H1 (cell line): ENCODE measurements around the gene VSTM2B. TPM values are rescaled to one million over a fixed set of nuclear protein-coding genes. Genes with fewer than 3 reads are reported as not detected.

Experiments used
- polyA plus RNA-seq, 7 experiments: library from polyadenylated mRNA; depleted of rRNA in 3 of 7; stranded (reverse) in 5 of 7; unstranded in 2 of 7; fragments of >200 nt in 5 of 7; fragments of 200-250 nt in 2 of 7; gene quantifications; 1 replicate in 5 of 7; 2 replicates in 1 of 7; 4 replicates in 1 of 7; pipeline versions ENCODE4 v1.2.1 to v1.2.3, GENCODE V29; 2011 to 2013; ENCODE audit warnings: missing spikeins in 2 of 7, mixed read lengths in 2 of 7
- total RNA-seq: library from RNA; stranded (reverse); fragmentation: NEBNext Ultra II Directional; extraction: Animal tissue kit (Norgen Biotek cat#: 25700); gene quantifications from 2 replicates; pipeline ENCODE4 v1.2.1, GENCODE V29; 2021
- TF ChIP-seq, protein P1 (sequence below): fragments of 300-600 bp; sonication (generic); IDR thresholded peaks from 2 replicates; pipeline ENCODE4 v1.7.1; 2012; ENCODE audit warnings: low read length, moderate library complexity, mild to moderate bottlenecking, inconsistent platforms; ENCODE audit not compliant: insufficient replicate concordance

The VSTM2B gene
- total and polyA plus RNA-seq, 2 of the 8 experiments (the other 6 are each of a cell fraction or from before 2014, with no cell fraction given), result 0.82 to 1.5 TPM

DNA sequence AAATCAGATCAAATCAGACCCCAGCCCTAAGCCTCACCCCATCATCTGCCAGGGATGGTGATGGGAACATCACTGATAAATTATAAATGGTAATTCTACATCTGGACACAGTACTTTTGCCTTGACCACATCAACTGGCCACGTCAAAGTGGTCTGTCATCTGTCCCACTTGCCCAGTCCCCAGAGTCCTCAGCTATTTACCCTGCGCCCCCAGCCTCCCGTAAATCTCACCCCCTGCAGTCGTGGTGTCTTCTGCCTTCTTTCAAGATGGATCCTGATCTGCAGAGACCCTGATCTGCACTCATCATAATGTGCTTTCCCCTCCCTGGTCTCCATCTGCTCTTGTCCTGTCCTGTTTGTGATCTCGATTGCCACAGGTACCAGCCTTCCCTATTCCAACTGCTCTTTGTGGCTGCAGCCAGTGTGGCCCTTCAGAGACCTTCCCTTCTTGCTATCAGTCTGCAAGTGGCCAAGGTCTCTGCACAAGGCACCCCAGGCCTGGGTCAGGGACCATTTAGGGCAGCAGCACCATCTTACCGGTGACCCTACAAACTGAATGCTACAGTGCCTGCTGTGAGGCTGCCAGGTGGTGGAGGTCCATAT, 53.6 kb downstream of the VSTM2B start (continued):
- TF ChIP-seq, protein P1, sequence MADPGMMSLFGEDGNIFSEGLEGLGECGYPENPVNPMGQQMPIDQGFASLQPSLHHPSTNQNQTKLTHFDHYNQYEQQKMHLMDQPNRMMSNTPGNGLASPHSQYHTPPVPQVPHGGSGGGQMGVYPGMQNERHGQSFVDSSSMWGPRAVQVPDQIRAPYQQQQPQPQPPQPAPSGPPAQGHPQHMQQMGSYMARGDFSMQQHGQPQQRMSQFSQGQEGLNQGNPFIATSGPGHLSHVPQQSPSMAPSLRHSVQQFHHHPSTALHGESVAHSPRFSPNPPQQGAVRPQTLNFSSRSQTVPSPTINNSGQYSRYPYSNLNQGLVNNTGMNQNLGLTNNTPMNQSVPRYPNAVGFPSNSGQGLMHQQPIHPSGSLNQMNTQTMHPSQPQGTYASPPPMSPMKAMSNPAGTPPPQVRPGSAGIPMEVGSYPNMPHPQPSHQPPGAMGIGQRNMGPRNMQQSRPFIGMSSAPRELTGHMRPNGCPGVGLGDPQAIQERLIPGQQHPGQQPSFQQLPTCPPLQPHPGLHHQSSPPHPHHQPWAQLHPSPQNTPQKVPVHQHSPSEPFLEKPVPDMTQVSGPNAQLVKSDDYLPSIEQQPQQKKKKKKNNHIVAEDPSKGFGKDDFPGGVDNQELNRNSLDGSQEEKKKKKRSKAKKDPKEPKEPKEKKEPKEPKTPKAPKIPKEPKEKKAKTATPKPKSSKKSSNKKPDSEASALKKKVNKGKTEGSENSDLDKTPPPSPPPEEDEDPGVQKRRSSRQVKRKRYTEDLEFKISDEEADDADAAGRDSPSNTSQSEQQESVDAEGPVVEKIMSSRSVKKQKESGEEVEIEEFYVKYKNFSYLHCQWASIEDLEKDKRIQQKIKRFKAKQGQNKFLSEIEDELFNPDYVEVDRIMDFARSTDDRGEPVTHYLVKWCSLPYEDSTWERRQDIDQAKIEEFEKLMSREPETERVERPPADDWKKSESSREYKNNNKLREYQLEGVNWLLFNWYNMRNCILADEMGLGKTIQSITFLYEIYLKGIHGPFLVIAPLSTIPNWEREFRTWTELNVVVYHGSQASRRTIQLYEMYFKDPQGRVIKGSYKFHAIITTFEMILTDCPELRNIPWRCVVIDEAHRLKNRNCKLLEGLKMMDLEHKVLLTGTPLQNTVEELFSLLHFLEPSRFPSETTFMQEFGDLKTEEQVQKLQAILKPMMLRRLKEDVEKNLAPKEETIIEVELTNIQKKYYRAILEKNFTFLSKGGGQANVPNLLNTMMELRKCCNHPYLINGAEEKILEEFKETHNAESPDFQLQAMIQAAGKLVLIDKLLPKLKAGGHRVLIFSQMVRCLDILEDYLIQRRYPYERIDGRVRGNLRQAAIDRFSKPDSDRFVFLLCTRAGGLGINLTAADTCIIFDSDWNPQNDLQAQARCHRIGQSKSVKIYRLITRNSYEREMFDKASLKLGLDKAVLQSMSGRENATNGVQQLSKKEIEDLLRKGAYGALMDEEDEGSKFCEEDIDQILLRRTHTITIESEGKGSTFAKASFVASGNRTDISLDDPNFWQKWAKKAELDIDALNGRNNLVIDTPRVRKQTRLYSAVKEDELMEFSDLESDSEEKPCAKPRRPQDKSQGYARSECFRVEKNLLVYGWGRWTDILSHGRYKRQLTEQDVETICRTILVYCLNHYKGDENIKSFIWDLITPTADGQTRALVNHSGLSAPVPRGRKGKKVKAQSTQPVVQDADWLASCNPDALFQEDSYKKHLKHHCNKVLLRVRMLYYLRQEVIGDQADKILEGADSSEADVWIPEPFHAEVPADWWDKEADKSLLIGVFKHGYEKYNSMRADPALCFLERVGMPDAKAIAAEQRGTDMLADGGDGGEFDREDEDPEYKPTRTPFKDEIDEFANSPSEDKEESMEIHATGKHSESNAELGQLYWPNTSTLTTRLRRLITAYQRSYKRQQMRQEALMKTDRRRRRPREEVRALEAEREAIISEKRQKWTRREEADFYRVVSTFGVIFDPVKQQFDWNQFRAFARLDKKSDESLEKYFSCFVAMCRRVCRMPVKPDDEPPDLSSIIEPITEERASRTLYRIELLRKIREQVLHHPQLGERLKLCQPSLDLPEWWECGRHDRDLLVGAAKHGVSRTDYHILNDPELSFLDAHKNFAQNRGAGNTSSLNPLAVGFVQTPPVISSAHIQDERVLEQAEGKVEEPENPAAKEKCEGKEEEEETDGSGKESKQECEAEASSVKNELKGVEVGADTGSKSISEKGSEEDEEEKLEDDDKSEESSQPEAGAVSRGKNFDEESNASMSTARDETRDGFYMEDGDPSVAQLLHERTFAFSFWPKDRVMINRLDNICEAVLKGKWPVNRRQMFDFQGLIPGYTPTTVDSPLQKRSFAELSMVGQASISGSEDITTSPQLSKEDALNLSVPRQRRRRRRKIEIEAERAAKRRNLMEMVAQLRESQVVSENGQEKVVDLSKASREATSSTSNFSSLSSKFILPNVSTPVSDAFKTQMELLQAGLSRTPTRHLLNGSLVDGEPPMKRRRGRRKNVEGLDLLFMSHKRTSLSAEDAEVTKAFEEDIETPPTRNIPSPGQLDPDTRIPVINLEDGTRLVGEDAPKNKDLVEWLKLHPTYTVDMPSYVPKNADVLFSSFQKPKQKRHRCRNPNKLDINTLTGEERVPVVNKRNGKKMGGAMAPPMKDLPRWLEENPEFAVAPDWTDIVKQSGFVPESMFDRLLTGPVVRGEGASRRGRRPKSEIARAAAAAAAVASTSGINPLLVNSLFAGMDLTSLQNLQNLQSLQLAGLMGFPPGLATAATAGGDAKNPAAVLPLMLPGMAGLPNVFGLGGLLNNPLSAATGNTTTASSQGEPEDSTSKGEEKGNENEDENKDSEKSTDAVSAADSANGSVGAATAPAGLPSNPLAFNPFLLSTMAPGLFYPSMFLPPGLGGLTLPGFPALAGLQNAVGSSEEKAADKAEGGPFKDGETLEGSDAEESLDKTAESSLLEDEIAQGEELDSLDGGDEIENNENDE, result no peak
